ENCODE results near the gene FIBIN.
A peak's percentile ranks its signal among the peaks of the same experiment; 100 is the strongest.

The FIBIN gene

DNA sequence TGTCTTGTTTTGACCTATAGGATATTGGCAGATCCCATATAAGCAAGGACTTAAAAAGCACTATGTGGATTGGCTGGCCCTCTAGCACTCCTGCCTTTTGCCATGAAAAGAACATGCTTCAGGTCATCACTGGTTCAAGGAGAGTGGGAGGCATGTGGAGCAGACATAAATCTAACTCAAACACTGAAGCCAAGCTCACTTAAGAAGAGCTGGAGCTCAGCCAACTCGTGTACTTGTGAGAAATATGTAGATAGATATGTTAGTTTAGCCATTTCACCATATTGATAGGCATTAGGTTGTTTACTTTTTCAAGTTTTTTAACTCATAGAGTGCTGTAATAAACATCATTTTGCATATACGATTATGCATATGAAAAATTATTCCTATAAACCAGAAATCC, 26.8 kb downstream of the FIBIN start:
- H3K4me3 ChIP-seq (replicated peaks; ENCODE audit: low read depth, low read length): no peak overlapping the region
- DNase-seq (ENCODE audit: extremely low read depth, low read depth): no peak
- TF ChIP-seq, protein P1, sequence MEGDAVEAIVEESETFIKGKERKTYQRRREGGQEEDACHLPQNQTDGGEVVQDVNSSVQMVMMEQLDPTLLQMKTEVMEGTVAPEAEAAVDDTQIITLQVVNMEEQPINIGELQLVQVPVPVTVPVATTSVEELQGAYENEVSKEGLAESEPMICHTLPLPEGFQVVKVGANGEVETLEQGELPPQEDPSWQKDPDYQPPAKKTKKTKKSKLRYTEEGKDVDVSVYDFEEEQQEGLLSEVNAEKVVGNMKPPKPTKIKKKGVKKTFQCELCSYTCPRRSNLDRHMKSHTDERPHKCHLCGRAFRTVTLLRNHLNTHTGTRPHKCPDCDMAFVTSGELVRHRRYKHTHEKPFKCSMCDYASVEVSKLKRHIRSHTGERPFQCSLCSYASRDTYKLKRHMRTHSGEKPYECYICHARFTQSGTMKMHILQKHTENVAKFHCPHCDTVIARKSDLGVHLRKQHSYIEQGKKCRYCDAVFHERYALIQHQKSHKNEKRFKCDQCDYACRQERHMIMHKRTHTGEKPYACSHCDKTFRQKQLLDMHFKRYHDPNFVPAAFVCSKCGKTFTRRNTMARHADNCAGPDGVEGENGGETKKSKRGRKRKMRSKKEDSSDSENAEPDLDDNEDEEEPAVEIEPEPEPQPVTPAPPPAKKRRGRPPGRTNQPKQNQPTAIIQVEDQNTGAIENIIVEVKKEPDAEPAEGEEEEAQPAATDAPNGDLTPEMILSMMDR (IDR thresholded peaks at IDR 0.05; ENCODE audit: low read depth, low read length, missing control alignments): no peak

DNA sequence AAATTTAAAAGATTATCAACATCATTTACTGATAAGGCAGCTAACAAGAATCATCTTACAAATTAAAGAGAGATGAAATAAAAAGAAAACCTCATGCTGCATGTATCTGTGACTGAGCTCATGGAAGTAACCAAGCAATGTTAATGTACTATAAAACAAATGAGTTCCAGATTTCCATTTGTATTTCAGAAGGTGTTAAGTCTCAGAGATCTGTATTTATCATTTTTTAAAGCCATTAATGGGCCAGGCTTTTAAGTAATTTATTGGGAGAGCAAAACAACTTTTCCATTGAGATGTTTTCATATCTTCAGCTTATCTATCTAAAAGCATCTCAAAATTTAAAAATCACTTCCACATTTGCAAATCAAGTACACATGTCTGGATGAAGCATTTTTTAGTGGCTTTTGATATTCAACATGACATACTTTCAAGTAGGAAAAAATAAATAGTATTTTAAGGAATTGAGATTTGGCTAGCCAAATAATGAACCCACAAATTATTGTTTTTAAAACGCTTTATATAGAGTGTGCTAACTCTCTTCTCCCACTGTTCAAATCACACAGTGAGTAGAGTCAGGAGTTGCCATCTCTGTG, 28.8 kb downstream of the FIBIN start:
- peak; percentile 52 for DNase-seq (ENCODE audit: extremely low read depth, low read depth)
- TF ChIP-seq, protein P1 (IDR thresholded peaks at IDR 0.05; ENCODE audit: low read depth, low read length, missing control alignments): no peak
- H3K4me3 ChIP-seq (replicated peaks; ENCODE audit: low read depth, low read length): no peak overlapping the region

DNA sequence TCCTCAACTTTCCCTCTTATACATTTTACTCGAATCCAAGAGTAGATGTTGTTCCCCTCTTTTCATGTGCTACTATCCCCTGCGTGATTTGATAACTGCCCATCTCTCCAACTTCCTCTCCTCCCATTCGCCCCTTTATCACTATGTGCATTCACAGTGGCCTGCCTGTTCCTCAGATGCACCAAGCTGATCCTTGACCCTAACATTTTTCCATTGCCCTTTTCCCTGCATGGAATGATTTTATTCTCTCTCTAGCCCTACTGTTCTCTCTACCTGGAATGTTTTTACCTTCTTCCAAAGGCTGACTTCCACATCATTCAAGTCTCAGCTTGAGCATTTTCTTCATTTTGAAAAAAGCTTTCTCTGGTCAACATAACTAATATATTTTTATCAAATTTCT, 31.0 kb downstream of the FIBIN start:
- no peak overlapping the region for H3K4me3 ChIP-seq (replicated peaks; ENCODE audit: low read depth, low read length)
- no peak for DNase-seq (ENCODE audit: extremely low read depth, low read depth)
- TF ChIP-seq, protein P1 (IDR thresholded peaks at IDR 0.05; ENCODE audit: low read depth, low read length, missing control alignments): no peak

- H3K4me3 ChIP-seq (replicated peaks; ENCODE audit: low read depth, low read length): no peak overlapping the region
- DNase-seq (ENCODE audit: extremely low read depth, low read depth): no peak
- TF ChIP-seq, protein P1 (IDR thresholded peaks at IDR 0.05; ENCODE audit: low read depth, low read length, missing control alignments): no peak
These were observed 31.5 kb downstream of the FIBIN start for GRCh38 chr11:27025312-27025955.

- no peak overlapping the region for H3K4me3 ChIP-seq (replicated peaks; ENCODE audit: low read depth, low read length)
- DNase-seq (ENCODE audit: extremely low read depth, low read depth): no peak
- TF ChIP-seq, protein P1 (IDR thresholded peaks at IDR 0.05; ENCODE audit: low read depth, low read length, missing control alignments): no peak
These were observed 32.2 kb downstream of the FIBIN start for GRCh38 chr11:27025957-27026733.

DNA sequence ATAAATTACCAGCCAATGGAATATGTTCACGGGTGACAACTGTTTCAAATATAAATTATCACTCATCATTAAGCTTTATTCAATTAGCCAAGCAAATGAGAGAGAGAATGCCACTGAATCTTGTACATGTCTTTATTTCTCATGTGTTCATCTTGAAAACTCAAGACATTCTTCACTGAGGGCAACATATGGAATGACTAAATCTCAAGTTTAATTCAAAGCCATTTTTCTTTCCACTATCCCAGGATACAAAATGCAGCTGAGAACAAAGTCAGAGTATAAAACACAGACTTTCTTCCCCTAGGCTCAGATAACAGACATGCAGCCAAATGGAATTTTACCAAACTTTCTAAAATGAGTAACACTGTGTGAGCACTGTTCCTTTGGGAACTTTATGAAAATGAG, 34.7 kb downstream of the FIBIN start:
- DNase-seq (ENCODE audit: extremely low read depth, low read depth): no peak
- TF ChIP-seq, protein P1 (IDR thresholded peaks at IDR 0.05; ENCODE audit: low read depth, low read length, missing control alignments): no peak
- no peak overlapping the region for H3K4me3 ChIP-seq (replicated peaks; ENCODE audit: low read depth, low read length)

All from HFF-Myc (cell line).